HL-60 (cell line): Measurements from ENCODE around the gene PRSS8.

Experiments
- GABPA ChIP-seq: IDR thresholded peaks from 2 replicates; pipeline ENCODE4 v1.6.1; 2012; ENCODE audit warnings: low read depth
- POLR2AphosphoS5 ChIP-seq: IDR thresholded peaks from 2 replicates; pipeline ENCODE4 v1.6.1; 2012; ENCODE audit warnings: low read depth
- TF ChIP-seq, protein P1 (sequence below): IDR thresholded peaks from one replicate; pipeline ENCODE4 v1.5.1; 2011; ENCODE audit warnings: low read length, control low read depth, inconsistent platforms; ENCODE audit not compliant: insufficient read depth
- TF ChIP-seq, protein P2 (sequence below): IDR thresholded peaks from 2 replicates; pipeline ENCODE4 v1.6.1; 2012; ENCODE audit warnings: low read depth; ENCODE audit not compliant: insufficient replicate concordance

DNA sequence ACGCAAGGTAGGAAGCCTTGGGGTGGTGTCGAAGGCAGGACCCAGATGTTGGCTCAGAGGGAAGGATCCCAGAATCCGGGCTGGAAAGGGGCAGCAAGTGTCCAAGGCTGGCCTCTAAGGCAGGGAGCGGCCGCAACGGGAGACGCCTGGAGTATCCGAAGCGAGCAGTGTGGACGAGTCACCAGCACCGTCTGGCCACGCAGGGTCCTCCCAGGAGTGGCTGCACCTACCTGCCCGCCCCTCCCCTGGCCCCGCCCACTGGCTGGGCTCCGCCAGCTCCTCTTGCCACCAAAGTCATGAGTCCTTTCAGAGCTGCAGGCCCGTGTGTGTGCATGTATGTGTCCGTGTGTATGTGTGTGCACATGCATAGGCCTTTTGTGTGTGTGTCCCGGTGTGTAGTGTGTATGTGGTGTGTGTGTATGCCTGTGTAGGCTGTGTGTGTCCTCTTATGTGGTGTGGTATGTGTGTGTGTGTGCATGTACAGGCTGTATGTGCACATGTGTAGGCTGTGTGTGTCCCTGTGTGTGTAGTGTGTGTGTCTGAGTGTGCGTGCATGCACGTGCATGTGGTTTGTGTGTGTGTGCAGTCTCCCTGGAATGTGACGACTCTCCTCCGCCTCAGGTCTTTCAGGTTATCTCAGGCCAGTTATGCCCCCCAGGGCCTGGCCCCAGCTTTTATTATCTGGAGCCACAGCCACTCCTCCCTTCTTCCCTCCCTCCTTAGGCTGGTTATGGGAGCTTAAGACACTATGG, at the start of gene PRSS8:
- no peak for TF ChIP-seq GABPA
- no peak for TF ChIP-seq POLR2AphosphoS5
- TF ChIP-seq, protein P1, sequence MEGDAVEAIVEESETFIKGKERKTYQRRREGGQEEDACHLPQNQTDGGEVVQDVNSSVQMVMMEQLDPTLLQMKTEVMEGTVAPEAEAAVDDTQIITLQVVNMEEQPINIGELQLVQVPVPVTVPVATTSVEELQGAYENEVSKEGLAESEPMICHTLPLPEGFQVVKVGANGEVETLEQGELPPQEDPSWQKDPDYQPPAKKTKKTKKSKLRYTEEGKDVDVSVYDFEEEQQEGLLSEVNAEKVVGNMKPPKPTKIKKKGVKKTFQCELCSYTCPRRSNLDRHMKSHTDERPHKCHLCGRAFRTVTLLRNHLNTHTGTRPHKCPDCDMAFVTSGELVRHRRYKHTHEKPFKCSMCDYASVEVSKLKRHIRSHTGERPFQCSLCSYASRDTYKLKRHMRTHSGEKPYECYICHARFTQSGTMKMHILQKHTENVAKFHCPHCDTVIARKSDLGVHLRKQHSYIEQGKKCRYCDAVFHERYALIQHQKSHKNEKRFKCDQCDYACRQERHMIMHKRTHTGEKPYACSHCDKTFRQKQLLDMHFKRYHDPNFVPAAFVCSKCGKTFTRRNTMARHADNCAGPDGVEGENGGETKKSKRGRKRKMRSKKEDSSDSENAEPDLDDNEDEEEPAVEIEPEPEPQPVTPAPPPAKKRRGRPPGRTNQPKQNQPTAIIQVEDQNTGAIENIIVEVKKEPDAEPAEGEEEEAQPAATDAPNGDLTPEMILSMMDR = no peak
- TF ChIP-seq, protein P2, sequence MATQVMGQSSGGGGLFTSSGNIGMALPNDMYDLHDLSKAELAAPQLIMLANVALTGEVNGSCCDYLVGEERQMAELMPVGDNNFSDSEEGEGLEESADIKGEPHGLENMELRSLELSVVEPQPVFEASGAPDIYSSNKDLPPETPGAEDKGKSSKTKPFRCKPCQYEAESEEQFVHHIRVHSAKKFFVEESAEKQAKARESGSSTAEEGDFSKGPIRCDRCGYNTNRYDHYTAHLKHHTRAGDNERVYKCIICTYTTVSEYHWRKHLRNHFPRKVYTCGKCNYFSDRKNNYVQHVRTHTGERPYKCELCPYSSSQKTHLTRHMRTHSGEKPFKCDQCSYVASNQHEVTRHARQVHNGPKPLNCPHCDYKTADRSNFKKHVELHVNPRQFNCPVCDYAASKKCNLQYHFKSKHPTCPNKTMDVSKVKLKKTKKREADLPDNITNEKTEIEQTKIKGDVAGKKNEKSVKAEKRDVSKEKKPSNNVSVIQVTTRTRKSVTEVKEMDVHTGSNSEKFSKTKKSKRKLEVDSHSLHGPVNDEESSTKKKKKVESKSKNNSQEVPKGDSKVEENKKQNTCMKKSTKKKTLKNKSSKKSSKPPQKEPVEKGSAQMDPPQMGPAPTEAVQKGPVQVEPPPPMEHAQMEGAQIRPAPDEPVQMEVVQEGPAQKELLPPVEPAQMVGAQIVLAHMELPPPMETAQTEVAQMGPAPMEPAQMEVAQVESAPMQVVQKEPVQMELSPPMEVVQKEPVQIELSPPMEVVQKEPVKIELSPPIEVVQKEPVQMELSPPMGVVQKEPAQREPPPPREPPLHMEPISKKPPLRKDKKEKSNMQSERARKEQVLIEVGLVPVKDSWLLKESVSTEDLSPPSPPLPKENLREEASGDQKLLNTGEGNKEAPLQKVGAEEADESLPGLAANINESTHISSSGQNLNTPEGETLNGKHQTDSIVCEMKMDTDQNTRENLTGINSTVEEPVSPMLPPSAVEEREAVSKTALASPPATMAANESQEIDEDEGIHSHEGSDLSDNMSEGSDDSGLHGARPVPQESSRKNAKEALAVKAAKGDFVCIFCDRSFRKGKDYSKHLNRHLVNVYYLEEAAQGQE = no peak
